NCI-H226 (cell line): ENCODE measurements around the gene CENPT.
"Not testable (repeated sequence)": the region's sequence is repeated elsewhere in the genome, so short reads cannot be mapped to it uniquely, and the experiment has no call there.

Experiments
- DNase-seq: peaks from one replicate; pipeline ENCODE4 v3.0.0-alpha.2; 2015

The CENPT gene

GRCh38 chr16:67845291-67846062, 2.0 kb downstream of the CENPT start:
- no peak for DNase-seq

DNA sequence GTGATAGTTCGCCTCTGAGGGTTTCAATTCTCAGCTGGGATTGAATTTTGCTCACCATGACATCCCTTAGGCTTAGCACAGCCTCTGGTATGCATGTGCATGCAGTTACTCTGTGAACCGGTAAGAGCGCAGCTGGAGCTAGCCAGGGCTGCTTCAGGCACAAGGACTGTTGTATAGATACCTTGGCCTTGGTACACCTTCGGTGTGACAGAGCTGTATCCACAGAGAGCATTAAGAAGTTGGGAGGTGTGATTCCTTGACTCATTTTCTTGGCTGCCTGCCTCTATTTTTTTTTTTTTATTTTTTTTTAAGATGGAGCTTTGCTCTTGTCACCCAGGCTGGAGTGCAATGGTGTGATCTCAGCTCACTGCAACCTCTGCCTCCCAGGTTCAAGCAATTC, 3.0 kb downstream of the CENPT start:
- no peak for DNase-seq

DNA sequence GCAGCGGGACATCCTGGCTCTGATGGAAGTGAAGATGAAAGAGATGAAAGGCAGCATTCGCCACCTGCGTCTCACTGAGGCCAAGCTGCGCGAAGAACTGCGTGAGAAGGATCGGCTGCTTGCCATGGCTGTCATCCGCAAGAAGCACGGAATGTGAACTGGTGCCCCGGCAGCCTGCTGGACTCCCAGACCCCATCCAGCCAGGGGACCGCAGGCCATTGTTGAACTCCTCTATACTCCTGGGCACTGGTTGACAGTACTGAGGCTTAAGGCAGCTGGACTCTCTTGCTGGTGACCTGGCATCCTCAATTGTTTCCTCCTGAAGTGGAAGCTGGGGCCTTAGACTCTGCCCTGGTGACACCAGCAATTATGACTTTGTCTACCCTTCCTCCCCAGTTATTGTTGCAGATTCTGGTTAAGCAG, 4.1 kb downstream of the CENPT start:
- no peak for DNase-seq

DNA sequence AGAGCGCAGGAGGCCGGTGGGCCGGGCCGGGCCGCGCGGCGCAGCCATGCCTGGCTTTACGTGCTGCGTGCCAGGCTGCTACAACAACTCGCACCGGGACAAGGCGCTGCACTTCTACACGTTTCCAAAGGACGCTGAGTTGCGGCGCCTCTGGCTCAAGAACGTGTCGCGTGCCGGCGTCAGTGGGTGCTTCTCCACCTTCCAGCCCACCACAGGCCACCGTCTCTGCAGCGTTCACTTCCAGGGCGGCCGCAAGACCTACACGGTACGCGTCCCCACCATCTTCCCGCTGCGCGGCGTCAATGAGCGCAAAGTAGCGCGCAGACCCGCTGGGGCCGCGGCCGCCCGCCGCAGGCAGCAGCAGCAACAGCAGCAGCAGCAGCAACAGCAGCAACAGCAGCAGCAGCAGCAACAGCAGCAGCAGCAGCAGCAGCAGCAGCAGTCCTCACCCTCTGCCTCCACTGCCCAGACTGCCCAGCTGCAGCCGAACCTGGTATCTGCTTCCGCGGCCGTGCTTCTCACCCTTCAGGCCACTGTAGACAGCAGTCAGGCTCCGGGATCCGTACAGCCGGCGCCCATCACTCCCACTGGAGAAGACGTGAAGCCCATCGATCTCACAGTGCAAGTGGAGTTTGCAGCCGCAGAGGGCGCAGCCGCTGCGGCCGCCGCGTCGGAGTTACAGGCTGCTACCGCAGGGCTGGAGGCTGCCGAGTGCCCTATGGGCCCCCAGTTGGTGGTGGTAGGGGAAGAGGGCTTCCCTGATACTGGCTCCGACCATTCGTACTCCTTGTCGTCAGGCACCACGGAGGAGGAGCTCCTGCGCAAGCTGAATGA, 4.8 kb downstream of the CENPT start:
- no peak for DNase-seq

DNA sequence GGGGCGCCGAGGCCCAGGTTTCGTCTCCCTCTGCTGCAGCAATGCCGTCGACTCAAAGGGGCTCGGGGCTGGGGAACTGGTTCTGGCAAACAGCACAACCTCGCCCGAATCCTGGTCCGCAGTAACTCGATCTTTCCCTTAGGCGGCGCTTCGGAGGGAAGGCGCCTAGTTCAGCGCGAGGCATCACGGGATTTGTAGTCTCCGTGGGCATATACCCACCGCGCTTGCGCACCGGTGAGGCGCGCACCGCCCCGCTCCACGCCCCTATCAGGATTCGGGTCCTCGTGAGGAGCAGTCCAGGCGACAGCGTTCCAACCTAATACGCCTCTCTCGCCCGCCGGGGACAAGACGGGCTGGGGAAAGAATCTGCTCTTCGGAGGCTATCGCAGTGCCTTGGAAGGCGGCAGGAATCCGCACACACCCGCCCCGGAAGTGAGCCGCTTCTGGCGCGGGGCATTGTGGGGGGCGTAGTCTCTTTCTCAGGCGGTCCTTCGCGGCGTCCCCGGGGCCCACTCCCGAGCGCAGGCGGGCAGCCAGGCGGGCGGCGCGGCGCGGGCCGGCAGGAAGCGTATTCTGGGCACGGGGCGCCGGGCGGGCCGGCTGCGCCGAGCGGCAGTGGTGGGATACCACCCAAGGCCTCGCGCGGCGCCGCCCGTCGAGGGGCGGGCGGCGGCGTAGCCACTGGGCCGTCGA, 5.5 kb downstream of the CENPT start, which contains the start of gene THAP11:
Gene THAP11, plus strand, starts transcription at position 505 of the 693 bp plus-strand sequence. CDS start 235 bp downstream, outside the sequence.
- DNase-seq, result peak; percentile 81

DNA sequence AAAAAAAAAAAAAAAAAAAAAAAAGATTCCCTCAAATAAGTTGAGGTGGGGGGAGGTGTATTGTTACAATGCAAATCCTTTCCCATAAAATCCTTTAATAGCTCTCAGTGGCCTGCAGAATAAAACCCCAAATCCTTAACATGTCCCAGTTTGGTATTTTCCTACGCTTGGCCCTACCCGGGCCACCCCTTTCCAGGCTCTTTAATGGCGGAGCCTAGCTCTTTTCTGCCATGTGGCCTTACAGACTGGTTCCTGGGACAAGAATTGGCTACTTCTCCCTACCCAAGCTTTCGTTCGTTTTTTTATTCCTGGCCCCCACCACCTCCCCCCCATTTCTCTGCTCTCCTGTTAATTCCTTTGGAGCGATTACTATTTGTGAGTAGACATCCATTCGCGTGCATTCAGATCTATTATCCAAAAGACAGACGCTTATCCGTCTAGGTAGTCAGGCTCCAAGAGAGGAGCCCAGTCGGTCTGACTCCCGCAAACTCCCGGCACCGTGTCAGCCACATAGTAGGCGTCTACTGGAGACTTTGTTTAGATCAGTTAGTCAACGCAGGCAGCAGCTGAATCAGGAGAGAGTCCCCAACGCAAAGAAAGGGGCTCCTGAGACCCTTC, 6.2 kb downstream of the CENPT start:
- no peak for DNase-seq

DNA sequence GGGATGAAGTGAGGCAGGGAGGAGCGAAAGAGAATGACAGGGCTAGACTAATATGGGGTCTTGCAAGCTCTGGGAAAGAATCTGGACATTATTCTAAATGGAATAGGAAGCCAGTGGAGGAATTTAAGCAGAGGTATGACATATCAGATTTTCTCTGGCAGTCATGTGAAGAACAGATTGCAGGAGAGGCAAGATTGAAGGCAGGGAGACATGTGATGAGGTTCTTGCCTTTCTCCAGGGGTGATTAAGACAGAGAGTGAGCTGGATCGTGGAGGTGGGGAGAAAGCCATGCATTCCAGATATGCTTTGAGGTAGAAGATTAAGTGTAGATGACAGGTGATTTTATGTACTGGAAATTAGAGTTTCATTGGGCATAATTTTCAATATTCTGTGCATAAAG, 9.7 kb downstream of the CENPT start:
- no peak for DNase-seq

GRCh38 chr16:67837190-67837589, 10.3 kb downstream of the CENPT start:
- not testable (repeated sequence) for DNase-seq

DNA sequence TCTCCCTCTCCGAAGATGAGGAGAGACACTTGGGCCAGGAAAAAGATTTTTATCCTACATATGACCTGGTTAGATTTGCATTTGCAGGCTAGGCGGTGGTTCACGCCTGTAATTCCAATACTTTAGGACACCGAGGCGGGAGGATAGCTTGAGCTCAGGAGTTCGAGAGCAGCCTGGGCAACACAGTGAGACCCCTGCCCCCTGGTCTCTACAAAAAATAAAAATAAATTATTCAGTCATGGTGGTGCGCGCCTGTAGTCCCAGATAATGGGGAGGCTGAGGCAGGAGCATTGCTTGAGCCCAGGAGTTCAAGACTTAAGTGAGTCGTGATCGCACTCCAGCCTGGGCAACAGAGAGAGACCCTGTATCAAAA, 13.3 kb downstream of the CENPT start:
- DNase-seq, result no peak

DNA sequence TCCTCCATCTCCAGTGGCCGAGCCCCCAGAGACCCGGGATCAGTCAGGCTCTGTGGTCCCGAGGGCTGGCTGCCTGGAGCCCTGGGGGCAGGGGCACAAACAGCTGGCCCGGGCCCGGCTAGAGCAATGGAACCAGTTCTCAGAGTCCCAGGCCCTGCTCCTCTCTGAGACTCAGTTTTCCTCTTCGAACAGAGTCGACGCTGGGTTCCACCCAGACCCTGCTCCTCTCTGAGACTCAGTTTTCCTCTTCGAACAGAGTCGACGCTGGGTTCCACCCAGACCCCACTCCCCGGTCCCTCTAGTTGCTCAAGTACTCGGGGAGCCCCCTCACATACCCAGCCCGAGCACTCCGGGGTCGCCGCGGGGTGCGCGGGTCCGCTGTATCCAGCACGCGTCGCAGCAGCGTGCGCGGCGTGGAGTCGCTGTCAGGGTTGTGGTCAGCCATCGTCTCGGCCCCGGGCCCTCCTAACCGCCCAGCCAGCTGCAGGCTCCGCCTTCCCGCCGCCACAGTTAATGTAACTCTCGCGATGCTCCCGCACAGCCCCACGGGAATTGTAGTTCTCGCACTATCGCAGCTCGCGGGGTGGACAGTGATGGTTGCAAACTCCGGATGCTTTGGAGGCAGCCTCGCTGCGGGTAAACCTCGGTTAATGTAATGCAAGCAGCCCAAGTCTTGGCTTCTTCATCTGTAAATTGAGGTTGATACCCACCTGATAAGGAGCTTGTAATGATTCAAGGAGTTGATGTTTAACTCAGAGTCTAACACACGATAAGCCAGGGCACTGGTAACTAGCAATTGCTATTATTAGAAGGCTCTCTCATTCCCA, 13.9 kb downstream of the CENPT start:
- peak; percentile 77 for DNase-seq

- peak; percentile 59 for DNase-seq
These were observed 14.5 kb downstream of the CENPT start for GRCh38 chr16:67833030-67833414.

DNA sequence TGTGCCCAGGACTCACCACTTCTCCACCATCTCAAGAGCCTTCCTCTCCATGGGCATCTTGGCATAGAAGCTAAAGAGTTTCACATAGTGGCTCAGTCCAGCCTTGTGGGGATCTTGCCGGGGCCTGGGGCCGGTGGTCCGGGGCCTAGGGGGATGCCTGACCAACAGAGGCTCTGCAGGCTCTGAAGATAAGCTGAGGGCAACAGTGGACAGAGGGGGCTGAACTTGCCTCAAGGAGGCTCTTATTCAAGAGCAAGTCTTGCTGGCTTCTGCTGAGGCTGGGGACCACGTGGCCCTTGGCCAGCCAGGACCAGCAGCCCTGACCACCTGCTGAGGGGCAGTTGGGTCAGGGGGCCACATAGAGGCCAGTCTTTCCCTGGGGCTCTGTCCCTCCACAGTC, 18.8 kb downstream of the CENPT start:
- no peak for DNase-seq

DNA sequence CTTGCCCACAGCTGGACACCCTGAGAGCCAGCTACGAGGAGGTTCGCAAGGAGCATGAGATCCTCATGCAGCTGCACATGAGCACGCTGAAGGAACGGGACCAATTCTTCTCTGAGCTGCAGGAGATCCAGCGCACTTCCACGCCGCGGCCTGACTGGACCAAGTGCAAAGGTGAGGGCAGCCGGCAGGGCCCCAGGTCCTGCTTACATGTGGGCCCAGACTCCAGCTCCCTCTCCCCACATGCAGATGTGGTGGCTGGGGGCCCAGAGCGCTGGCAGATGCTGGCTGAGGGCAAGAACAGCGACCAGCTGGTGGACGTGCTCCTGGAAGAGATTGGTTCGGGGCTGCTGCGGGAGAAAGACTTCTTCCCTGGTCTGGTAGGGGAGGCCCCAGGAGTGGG, 21.6 kb downstream of the CENPT start:
- DNase-seq, result no peak

DNA sequence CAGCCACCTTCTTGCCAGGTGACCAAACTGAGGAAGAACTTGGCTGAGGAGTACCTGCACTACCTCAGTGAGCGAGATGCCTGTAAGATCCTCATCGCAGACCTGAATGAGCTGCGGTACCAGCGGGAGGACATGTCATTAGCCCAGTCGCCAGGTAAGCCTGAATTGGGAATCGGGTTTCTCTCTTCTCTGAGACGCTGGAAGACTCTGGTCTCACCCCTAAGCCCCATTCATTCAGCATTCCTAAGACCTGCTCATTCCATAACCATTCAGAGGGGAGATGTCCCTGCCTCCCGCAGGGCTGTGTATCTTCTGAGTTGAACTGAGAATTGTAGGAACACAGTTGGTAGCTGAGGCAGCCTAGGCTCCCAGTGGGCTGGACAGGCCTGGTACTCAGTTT, 22.4 kb downstream of the CENPT start:
- DNase-seq, result no peak

- no peak for DNase-seq
These were observed 25.0 kb downstream of the CENPT start for GRCh38 chr16:67822511-67822910.

DNA sequence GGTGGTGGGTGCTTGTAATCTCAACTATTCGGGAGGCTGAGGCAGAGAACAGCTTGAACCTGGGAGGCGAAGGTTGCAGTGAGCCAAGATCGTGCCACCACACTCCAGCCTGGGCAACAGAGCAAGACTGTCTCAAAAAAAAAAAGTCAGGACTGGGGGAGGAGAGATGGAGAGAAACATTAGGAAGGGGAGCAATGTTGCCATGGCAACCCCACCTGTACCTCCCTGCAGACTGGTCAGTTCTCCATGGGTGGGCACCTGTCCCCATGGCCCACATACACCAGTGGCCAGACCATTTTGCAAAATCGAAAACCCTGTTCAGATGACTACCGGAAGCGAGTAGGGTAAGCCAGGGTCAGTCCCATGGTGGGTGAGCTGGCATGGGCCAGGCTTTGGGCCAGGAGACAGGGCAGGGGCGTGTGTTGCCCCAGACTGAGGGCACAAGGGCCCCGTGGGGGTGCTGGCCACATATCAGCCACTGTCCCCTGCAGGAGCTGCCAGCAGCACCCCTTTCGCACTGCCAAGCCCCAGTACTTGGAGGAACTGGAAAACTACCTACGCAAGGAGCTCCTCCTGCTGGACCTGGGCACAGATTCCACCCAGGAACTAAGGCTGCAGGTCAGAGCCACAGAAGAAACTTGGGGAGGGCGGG, 26.8 kb downstream of the CENPT start:
- no peak for DNase-seq

- no peak for DNase-seq
These were observed 32.9 kb downstream of the CENPT start for GRCh38 chr16:67814567-67814966.

DNA sequence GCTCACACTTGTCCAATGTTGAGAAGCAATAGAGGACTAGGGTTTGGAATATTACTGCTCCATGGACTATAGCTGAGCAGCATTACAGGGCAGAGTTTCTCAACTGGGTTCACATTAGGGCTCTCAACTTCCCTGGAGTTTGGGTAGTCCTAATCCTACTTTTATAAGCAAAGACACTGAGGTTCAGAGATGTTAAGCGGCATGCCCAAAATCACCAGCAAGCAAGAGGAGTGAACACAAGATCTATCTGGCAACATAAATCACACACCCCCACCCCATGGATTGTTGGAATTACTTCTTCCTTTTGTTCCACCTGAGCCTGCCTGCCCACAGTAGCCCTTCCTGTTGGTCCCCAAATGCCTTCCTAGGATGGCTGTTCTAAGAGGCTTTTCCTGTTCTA, 35.6 kb downstream of the CENPT start:
- no peak for DNase-seq

DNA sequence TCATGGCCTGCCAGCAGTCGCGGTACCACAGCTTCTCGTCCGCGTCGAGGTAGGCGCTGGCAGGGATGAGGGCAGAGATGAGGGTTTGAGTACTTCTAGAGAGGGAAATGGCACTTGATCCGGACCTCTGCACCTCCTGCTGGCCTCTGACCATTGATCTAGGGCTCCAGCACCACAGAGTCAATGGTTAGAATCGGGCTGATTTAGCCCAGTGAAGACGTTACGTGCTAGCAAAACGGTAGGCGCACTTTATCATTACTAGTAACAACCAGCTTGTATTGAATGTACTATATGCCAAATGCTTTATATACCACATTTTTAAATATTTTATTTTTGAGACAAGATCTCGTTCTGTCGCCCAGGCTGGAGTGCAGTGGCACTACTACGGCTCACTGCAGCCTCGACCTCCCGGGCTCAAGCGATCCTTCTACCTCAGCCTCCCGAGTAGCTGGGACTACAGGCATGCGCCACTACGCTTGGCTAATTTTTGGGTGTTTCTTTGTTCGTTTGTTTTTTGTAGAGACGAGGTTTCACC, 40.3 kb downstream of the CENPT start:
- no peak for DNase-seq

GRCh38 chr16:67806428-67807147, 40.9 kb downstream of the CENPT start, which contains the start of the genes RANBP10 and TSNAXIP1:
RANBP10 (minus strand) TSS chr16:67806560; CDS start chr16:67806536, 24 bp downstream.
TSNAXIP1 (plus strand) TSS chr16:67806889; CDS start chr16:67807150, 261 bp downstream.
- peak; percentile 99 for DNase-seq
